Mesenchymal stem cell (in vitro differentiated cells and primary cell): ENCODE data around the gene ARHGAP24.
"Not testable (repeated sequence)": the region's sequence is repeated elsewhere in the genome, so short reads cannot be mapped to it uniquely, and the experiment has no call there.

Experiments used
- DNase-seq: peaks from one replicate; pipeline ENCODE4 v3.0.0-alpha.2; 2013
- H2AFZ ChIP-seq: one replicate; pipeline ENCODE4 v1.6.1; 2013; ENCODE audit warnings: low read depth, mild to moderate bottlenecking, control low read depth, inconsistent platforms, low read length, moderate library complexity
- H2AK5ac ChIP-seq: 2 replicates; pipeline ENCODE4 v1.6.1; 2013; ENCODE audit warnings: low read length, moderate library complexity, mild to moderate bottlenecking, inconsistent platforms; ENCODE audit not compliant: severe bottlenecking
- H2BK120ac ChIP-seq: one replicate; pipeline ENCODE4 v1.6.1; 2013; ENCODE audit warnings: low read depth, mild to moderate bottlenecking, inconsistent platforms, low read length, moderate library complexity
- H2BK12ac ChIP-seq, 2 experiments: one replicate each; pipeline ENCODE4 v1.6.1; 2013; ENCODE audit warnings: inconsistent platforms in 2 of 2, low read length in 2 of 2, mild to moderate bottlenecking in 2 of 2, moderate library complexity in 2 of 2, control low read depth in 1 of 2
- H2BK15ac ChIP-seq: one replicate; pipeline ENCODE4 v1.6.1; 2013; ENCODE audit warnings: mild to moderate bottlenecking, low read depth, inconsistent platforms; ENCODE audit not compliant: poor library complexity, severe bottlenecking
- H2BK5ac ChIP-seq: 2 replicates; pipeline ENCODE4 v1.6.1; 2013; ENCODE audit warnings: low read depth, mild to moderate bottlenecking, low read length, control low read depth, inconsistent platforms; ENCODE audit not compliant: poor library complexity, severe bottlenecking
- H3K14ac ChIP-seq, 2 experiments: one replicate each; pipeline ENCODE4 v1.6.1; 2013; ENCODE audit warnings: inconsistent platforms in 2 of 2, low read length in 2 of 2, control low read depth in 1 of 2, mild to moderate bottlenecking in 1 of 2, moderate library complexity in 1 of 2
- H3K18ac ChIP-seq, 2 experiments: one replicate each; pipeline ENCODE4 v1.6.1; 2013; ENCODE audit warnings: inconsistent platforms in 2 of 2, low read length in 2 of 2, control low read depth in 1 of 2, low read depth in 1 of 2, mild to moderate bottlenecking in 1 of 2
- H3K23ac ChIP-seq, 2 experiments: one replicate each; pipeline ENCODE4 v1.6.1; 2013; ENCODE audit warnings: inconsistent platforms in 2 of 2, low read length in 2 of 2, mild to moderate bottlenecking in 2 of 2, moderate library complexity in 2 of 2, control low read depth in 1 of 2
- H3K27ac ChIP-seq: 2 replicates; pipeline ENCODE4 v1.5.1; 2013; ENCODE audit warnings: mild to moderate bottlenecking, moderate library complexity, low read length, control low read depth, inconsistent platforms; ENCODE audit not compliant: poor library complexity, severe bottlenecking
- H3K27me3 ChIP-seq, 2 experiments: 2 replicates each; pipeline versions ENCODE4 v1.6.1 to v1.7.0; 2013; ENCODE audit warnings: low read length in 2 of 2, mild to moderate bottlenecking in 2 of 2, moderate library complexity in 2 of 2, control low read depth in 1 of 2, inconsistent platforms in 1 of 2; ENCODE audit not compliant: control insufficient read depth in 1 of 2, insufficient read depth in 1 of 2
- H3K36me3 ChIP-seq, 2 experiments: 2 replicates each; pipeline versions ENCODE4 v1.6.1 to v1.7.0; 2013; ENCODE audit warnings: low read length in 2 of 2, control low read depth in 1 of 2, inconsistent platforms in 1 of 2, low read depth in 1 of 2, mild to moderate bottlenecking in 1 of 2; ENCODE audit not compliant: insufficient read depth in 2 of 2, control insufficient read depth in 1 of 2
- H3K4ac ChIP-seq, 2 experiments: one replicate each; pipeline ENCODE4 v1.6.1; 2013; ENCODE audit warnings: inconsistent platforms in 2 of 2, low read length in 2 of 2, mild to moderate bottlenecking in 2 of 2, moderate library complexity in 2 of 2, control low read depth in 1 of 2, low read depth in 1 of 2
- H3K4me1 ChIP-seq: 2 replicates; pipeline ENCODE4 v1.6.1; 2013; ENCODE audit warnings: low read depth, low read length, control low read depth; ENCODE audit not compliant: control insufficient read depth, insufficient read depth
- H3K4me2 ChIP-seq: 2 replicates; pipeline ENCODE4 v1.6.1; 2013; ENCODE audit warnings: low read length, mild to moderate bottlenecking, inconsistent platforms; ENCODE audit not compliant: poor library complexity, severe bottlenecking
- H3K4me3 ChIP-seq, 2 experiments: 2 replicates each; pipeline versions ENCODE4 v1.5.1 to v1.7.0; 2013; ENCODE audit warnings: low read length in 2 of 2, mild to moderate bottlenecking in 2 of 2, control low read depth in 1 of 2, low read depth in 1 of 2; ENCODE audit not compliant: insufficient read depth in 1 of 2
- H3K79me1 ChIP-seq: replicated peaks from 2 replicates; pipeline ENCODE4 v1.6.1; 2013; ENCODE audit warnings: mild to moderate bottlenecking, control low read depth, low read length, inconsistent platforms; ENCODE audit not compliant: poor library complexity, severe bottlenecking
- H3K9ac ChIP-seq: 2 replicates; pipeline ENCODE4 v1.7.0; 2013; ENCODE audit warnings: mild to moderate bottlenecking, low read length, moderate library complexity
- H3K9me3 ChIP-seq: 2 replicates; pipeline ENCODE4 v1.7.0; 2013; ENCODE audit warnings: mild to moderate bottlenecking, low read length; ENCODE audit not compliant: control insufficient read depth
- H4K8ac ChIP-seq: one replicate; pipeline ENCODE4 v1.6.1; 2013; ENCODE audit warnings: inconsistent platforms, mild to moderate bottlenecking, low read length, moderate library complexity
- H4K91ac ChIP-seq: one replicate; pipeline ENCODE4 v1.6.1; 2013; ENCODE audit warnings: mild to moderate bottlenecking, low read length, inconsistent platforms
- WGBS: methylation state at CpG from one replicate; pipeline ENCODE4 v1.1.7; 2013; ENCODE audit warnings: mixed read lengths; 5-methylcytosine and 5-hydroxymethylcytosine counted together

The ARHGAP24 gene

DNA sequence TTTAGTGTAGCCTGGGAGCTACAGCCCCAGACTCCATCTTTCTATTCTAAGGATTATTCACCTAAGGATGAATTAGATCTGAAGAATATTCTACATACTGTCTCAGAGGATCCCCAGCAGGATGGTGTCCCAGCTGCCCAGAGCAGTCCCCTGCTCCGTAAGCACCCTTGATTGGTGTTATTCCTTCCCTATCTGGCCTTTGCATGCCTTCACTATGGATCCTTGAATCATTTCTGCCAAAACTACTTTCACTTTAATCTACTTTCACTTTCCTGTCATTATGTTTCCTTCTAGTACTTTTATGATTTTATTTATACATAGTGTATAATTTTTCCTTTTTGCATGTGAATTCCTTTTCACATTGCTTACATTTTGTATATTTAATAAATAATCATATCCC, 39.2 kb downstream of the ARHGAP24 start:
- 100% methylated on average over 1 of the region's 1 CpG for WGBS
- H3K27ac ChIP-seq = no peak overlapping the region
- H3K23ac ChIP-seq = no peak overlapping the region
- no peak overlapping the region for H2AK5ac ChIP-seq
- H3K9ac ChIP-seq = peak overlapping the region; percentile 75
- no peak overlapping the region for H4K91ac ChIP-seq
- H3K36me3 ChIP-seq = no peaks in the 10 kb centered on the region
- H3K14ac ChIP-seq = no peak overlapping the region
- H3K4me2 ChIP-seq = peak overlapping the region; percentile 1
- H4K8ac ChIP-seq = no peak overlapping the region
- H2BK15ac ChIP-seq = peak overlapping the region; percentile 52
- no peaks in the 10 kb centered on the region for H3K79me1 ChIP-seq
- H2AFZ ChIP-seq = no peak overlapping the region
- no peaks in the 10 kb centered on the region for H3K27me3 ChIP-seq
- H2BK5ac ChIP-seq = no peak overlapping the region
- H2BK12ac ChIP-seq = no peak overlapping the region
- H2BK120ac ChIP-seq = no peak overlapping the region
- H3K18ac ChIP-seq = no peak overlapping the region
- peaks cover 1% of the 10 kb centered on the region for H3K4me1 ChIP-seq
- no peak overlapping the region for H3K4ac ChIP-seq
- DNase-seq = peak; percentile 45
- no peaks in the 10 kb centered on the region for H3K9me3 ChIP-seq
- H3K4me3 ChIP-seq = peak overlapping the region in 1 of 2 experiments; percentile 61

DNA sequence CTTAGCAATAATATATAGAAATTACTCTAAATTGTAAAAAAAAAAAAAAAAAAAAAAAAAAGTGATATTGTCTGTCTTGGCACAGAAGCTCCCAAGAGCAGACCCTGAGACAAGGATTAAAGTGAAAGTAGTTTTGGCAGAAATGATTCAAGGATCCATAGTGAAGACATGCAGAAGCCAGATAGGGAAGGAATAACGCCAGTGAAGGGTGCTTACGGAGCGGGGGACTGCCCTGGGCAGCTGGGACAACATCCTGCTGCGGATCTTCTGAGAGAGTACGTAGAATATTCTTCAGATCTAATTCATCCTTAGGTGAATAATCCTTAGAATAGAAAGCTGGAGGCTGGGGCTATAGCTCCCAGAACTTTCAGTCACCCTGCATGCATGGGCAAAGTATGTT, 39.8 kb downstream of the ARHGAP24 start:
- no peak overlapping the region for H4K91ac ChIP-seq
- no peak overlapping the region for H2BK5ac ChIP-seq
- no peak overlapping the region for H4K8ac ChIP-seq
- no peak overlapping the region for H2BK120ac ChIP-seq
- no peak overlapping the region for H3K14ac ChIP-seq
- H2AK5ac ChIP-seq = no peak overlapping the region
- H3K27ac ChIP-seq = no peak overlapping the region
- WGBS = 95% methylated on average over 3 of the region's 5 CpGs
- no peaks in the 10 kb centered on the region for H3K9me3 ChIP-seq
- no peaks in the 10 kb centered on the region for H3K27me3 ChIP-seq
- H2BK12ac ChIP-seq = no peak overlapping the region
- H3K79me1 ChIP-seq = no peaks in the 10 kb centered on the region
- H3K4me3 ChIP-seq = peak overlapping the region in 1 of 2 experiments; percentile 61
- no peak overlapping the region for H3K4ac ChIP-seq
- DNase-seq = no peak
- H3K4me2 ChIP-seq = no peak overlapping the region
- no peak overlapping the region for H3K23ac ChIP-seq
- no peaks in the 10 kb centered on the region for H3K36me3 ChIP-seq
- peaks cover 1% of the 10 kb centered on the region for H3K4me1 ChIP-seq
- no peak overlapping the region for H3K18ac ChIP-seq
- H2BK15ac ChIP-seq = no peak overlapping the region
- H2AFZ ChIP-seq = no peak overlapping the region
- H3K9ac ChIP-seq = peak overlapping the region; percentile 75

DNA sequence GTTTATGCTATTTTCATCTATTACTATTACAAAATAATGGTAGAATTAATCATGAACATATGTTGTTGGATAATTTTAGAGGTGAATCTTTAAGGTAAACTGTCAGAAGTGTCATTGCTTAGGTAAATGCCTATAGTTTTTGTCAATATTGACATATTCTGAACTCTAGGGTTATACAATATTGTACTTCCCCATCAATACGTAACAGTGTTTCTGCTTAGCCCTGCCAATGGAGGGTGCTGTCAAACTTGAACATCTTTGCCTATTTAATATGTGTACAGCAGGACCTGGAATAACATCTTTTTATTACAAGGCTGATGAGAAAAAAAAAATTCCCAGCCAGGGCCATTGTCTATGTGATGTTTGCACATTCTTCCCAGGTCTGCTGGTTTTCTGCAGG, 40.8 kb downstream of the ARHGAP24 start:
- Histone ChIP-seq H3K9me3 (no peaks in the 10 kb centered on the region), H3K79me1 (no peaks in the 10 kb centered on the region), H3K9ac (no peak overlapping the region), H3K4me2 (no peak overlapping the region), H2BK5ac (no peak overlapping the region), H3K23ac (no peak overlapping the region), H4K8ac (no peak overlapping the region), H3K4ac (no peak overlapping the region), H3K18ac (no peak overlapping the region), H2BK120ac (no peak overlapping the region), H2AFZ (no peak overlapping the region), H3K27ac (no peak overlapping the region), H3K27me3 (no peaks in the 10 kb centered on the region), H3K4me1 (peaks cover 1% of the 10 kb centered on the region), H2AK5ac (no peak overlapping the region), H3K4me3 (no peak overlapping the region), H3K14ac (no peak overlapping the region), H2BK15ac (no peak overlapping the region), H4K91ac (no peak overlapping the region), H2BK12ac (no peak overlapping the region), H3K36me3 (peaks cover 0 to under 1% of the 10 kb centered on the region in 2 experiments)
- no CpG with 5 or more reads among the region's 1 CpG for WGBS
- no peak for DNase-seq

DNA sequence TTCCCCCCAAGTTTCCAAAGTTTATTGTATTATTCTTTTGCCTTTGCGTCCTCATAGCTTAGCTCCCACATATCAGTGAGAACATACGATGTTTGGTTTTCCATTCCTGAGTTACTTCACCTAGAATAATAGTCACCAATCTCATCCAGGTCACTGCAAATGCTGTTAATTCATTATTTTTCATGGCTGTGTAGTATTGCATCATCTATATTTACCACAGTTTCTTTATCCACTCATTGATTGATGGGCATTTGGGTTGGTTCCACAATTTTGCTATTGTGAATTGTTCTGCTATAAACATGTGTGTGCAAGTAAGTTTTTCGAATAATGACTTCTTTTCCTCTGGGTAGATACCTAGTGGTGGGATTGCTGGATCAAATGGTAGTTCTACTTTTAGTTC, 43.6 kb downstream of the ARHGAP24 start:
- H3K4me1 ChIP-seq, H3K36me3 ChIP-seq, H3K9me3 ChIP-seq, H3K23ac ChIP-seq, H3K79me1 ChIP-seq, H2BK15ac ChIP-seq, DNase-seq, H3K9ac ChIP-seq, H3K4me3 ChIP-seq, H3K4ac ChIP-seq, H2AK5ac ChIP-seq, H3K18ac ChIP-seq, H2BK12ac ChIP-seq, H2BK5ac ChIP-seq, H3K4me2 ChIP-seq, H2BK120ac ChIP-seq, H4K8ac ChIP-seq, H3K14ac ChIP-seq, H4K91ac ChIP-seq, H3K27me3 ChIP-seq, H3K27ac ChIP-seq, H2AFZ ChIP-seq: not testable (repeated sequence)
- 81% methylated on average over 3 of the region's 3 CpGs for WGBS
